Heart right ventricle (tissue), 16 donors: Measurements from ENCODE around the gene PCSK2. TPM values are rescaled to one million over a fixed set of nuclear protein-coding genes. Genes with fewer than 3 reads are reported as not detected.

Source experiments
- ATAC-seq, 8 donors: fragments of 200-7000 bp; cut with Tn5 transposase; one replicate each; pipeline ENCODE4 v1.9.1; 2020; ENCODE audit warnings: mild to moderate bottlenecking in 8 of 8, moderate library complexity in 8 of 8, moderate number of reproducible peaks in 1 of 8
- DNase-seq, 2 donors: peaks; one replicate each; pipeline ENCODE4 v3.0.0-alpha.2; 2020
- H3K27ac ChIP-seq, 10 donors: fragments of 200-600 bp; sonication (generic) in 2 of 10; one replicate each; pipeline versions ENCODE4 v1.5.0 to v1.8.0; 2020 to 2022; ENCODE audit warnings: mild to moderate bottlenecking in 3 of 10
- H3K27me3 ChIP-seq, 7 donors: fragments of 200-600 bp; one replicate each; pipeline ENCODE4 v1.8.0; 2021 to 2022; ENCODE audit warnings: mild to moderate bottlenecking in 2 of 7
- H3K36me3 ChIP-seq, 9 donors: fragments of 200-600 bp; sonication (generic) in 1 of 9; one replicate each; pipeline versions ENCODE4 v1.5.0 to v1.8.0; 2020 to 2022; ENCODE audit warnings: mild to moderate bottlenecking in 2 of 9
- H3K4me1 ChIP-seq, 9 donors: fragments of 200-600 bp; sonication (generic) in 1 of 9; one replicate each; pipeline versions ENCODE4 v1.5.0 to v1.8.0; 2020 to 2022; ENCODE audit warnings: mild to moderate bottlenecking in 4 of 9
- H3K4me3 ChIP-seq, 10 donors: fragments of 200-600 bp; sonication (generic) in 2 of 10; one replicate each; pipeline versions ENCODE4 v1.5.0 to v1.8.0; 2020 to 2022; ENCODE audit warnings: mild to moderate bottlenecking in 7 of 10, moderate library complexity in 2 of 10
- H3K9me3 ChIP-seq, 11 donors: fragments of 200-600 bp in 10 of 11; sonication (generic) in 2 of 11; one replicate each; pipeline versions ENCODE4 v1.5.0 to v1.8.0; 2013 to 2022; ENCODE audit warnings: mild to moderate bottlenecking in 2 of 11, control low read depth in 1 of 11, moderate library complexity in 1 of 11
- CTCF ChIP-seq, 9 donors: fragments of 200-600 bp; sonication (generic) in 2 of 9; IDR thresholded peaks; one replicate each; pipeline versions ENCODE4 v1.5.0 to v1.8.0; 2021 to 2022; ENCODE audit warnings: antibody characterized with exemption in 9 of 9, mild to moderate bottlenecking in 5 of 9, moderate library complexity in 1 of 9
- WGBS, 2 donors: extraction: QIAGEN DNeasy Blood & Tissue Kit; methylation state at CpG; one replicate each; pipeline ENCODE4 v1.1.7; 2013; ENCODE audit warnings: inconsistent platforms in 1 of 2; 5-methylcytosine and 5-hydroxymethylcytosine counted together
- intact Hi-C, 10 donors: fragments of 100-400 bp; cut with DNase I; formaldehyde crosslinking; loops; one replicate each; pipeline versions ENCODE4 v1.11.1 to v1.14.2; 2022
- polyA plus RNA-seq, 2 donors: library from polyadenylated mRNA; stranded (reverse); fragments of 200-250 nt; gene quantifications; one replicate each; pipeline ENCODE4 v1.2.3, GENCODE V29; 2013
- total RNA-seq, 10 donors: library from RNA; stranded (reverse); fragmentation: NEBNext Ultra II Directional in 3 of 10; extraction: Animal tissue kit (Norgen Biotek cat#: 25700) in 3 of 10; gene quantifications; one replicate each; pipeline versions ENCODE4 v1.2.1 to v1.2.4, GENCODE V29; 2021 to 2023
- donor health status: Arrhythmogenic right ventricular cardiomyopathy.
- donor health status: ischemic (EF 13 %, LVEDD 7.1; RV severe dilation, severe dysfunction).
- donor health status: healthy with polysubstance abuse.
- donor health status: DM: no; HTN: yes; CAD: no.
- donor health status: DM: no; HTN: no; CAD: no.
- donor health status: ischemic (EF 25% LVEDD 6.9; RV normal size, moderate dysfunction).
- donor health status: ischemic (EF 25% LVEDD 5.7; RV mildly dilated, moderate dysfunction).
- donor health status: healthy.
- donor health status: DM: yes; HTN: yes; CAD: no.
- donor health status: Ischemic cardiomyopathy.
- donor health status: ischemic (EF 35%, LVEDD 5.7; RV mildly dilated, moderate dysfunction).
- donor health status: nonischemic (EF 11% LVEDD 7.7; RV severe dilation, severe dysfunction).
- donor health status: DM: yes; HTN: yes; CAD: no.
- donor health status: PGD.
- donor health status: ischemic (EF 29% LVEDD 5.4; RV normal size, mild dysfunction).
- donor health status: nonischemic (EF 23%, LVEDD 6.1; RV moderate dilation, normal function).

The PCSK2 gene
- total and polyA plus RNA-seq, 12 donors: 0.09 to 1.4 (median 0.66) TPM; not detected in 1

- intact Hi-C loops: no loop called here
- ATAC-seq (no peak), DNase-seq (no peak)
- 72 to 77% methylated on average over 1 of the region's 1 CpG for WGBS, 2 donors
- Histone ChIP-seq H3K27me3 (peaks cover 0 to 6% (median 0%) of the 10 kb centered on the region in 7 donors), H3K9me3 (peaks cover 0 to 7% (median 0%) of the 10 kb centered on the region in 11 donors), H3K4me3 (no peak overlapping the region), H3K4me1 (no peaks in the 10 kb centered on the region), H3K36me3 (no peaks in the 10 kb centered on the region), H3K27ac (no peak overlapping the region)
- no peak for TF ChIP-seq CTCF (IDR thresholded peaks at IDR 0.05)
Measured at GRCh38 chr20:17343091-17343490, 116.3 kb downstream of the PCSK2 start.

- WGBS, 2 donors: 43 to 50% methylated on average over 13 of the region's 13 CpGs
- intact Hi-C loops: no loop called here
Measured at GRCh38 chr20:17343656-17344452, 117.0 kb downstream of the PCSK2 start.

GRCh38 chr20:17344790-17345189 is 118.0 kb downstream of the PCSK2 start:
- no peak for ATAC-seq
- Histone ChIP-seq H3K4me1 (no peaks in the 10 kb centered on the region), H3K36me3 (no peaks in the 10 kb centered on the region), H3K27me3 (peaks cover 0 to 6% (median 0%) of the 10 kb centered on the region in 7 donors), H3K27ac (no peak overlapping the region), H3K9me3 (peaks cover 0 to 7% (median 0%) of the 10 kb centered on the region in 11 donors), H3K4me3 (no peak overlapping the region)
- 69 to 79% methylated on average over 2 of the region's 2 CpGs for WGBS, 2 donors
- intact Hi-C loops: no loop called here
- no peak for DNase-seq
- no peak for TF ChIP-seq CTCF (IDR thresholded peaks at IDR 0.05)

More at GRCh38 chr20:17343656-17344452, 117.0 kb downstream of the PCSK2 start:
- peaks cover 0 to 6% (median 0%) of the 10 kb centered on the region in 7 donors for H3K27me3 ChIP-seq
- no peaks in the 10 kb centered on the region for H3K4me1 ChIP-seq
- H3K9me3 ChIP-seq: peaks cover 0 to 7% (median 0%) of the 10 kb centered on the region in 11 donors
- no peak overlapping the region for H3K27ac ChIP-seq
- peak in 1 of 8 donors; percentile 25 for ATAC-seq
- TF ChIP-seq CTCF (IDR thresholded peaks at IDR 0.05): no peak
- H3K36me3 ChIP-seq: no peaks in the 10 kb centered on the region
- no peak overlapping the region for H3K4me3 ChIP-seq
- no peak for DNase-seq

- ATAC-seq (no peak), DNase-seq (no peak)
- Histone ChIP-seq H3K4me3 (no peak overlapping the region), H3K27me3 (peaks cover 0 to 6% (median 0%) of the 10 kb centered on the region in 7 donors), H3K27ac (no peak overlapping the region), H3K36me3 (no peaks in the 10 kb centered on the region), H3K9me3 (peaks cover 0 to 6% (median 0%) of the 10 kb centered on the region in 11 donors), H3K4me1 (no peaks in the 10 kb centered on the region)
- intact Hi-C loops: no loop called here
- 64 to 70% methylated on average over 2 of the region's 2 CpGs for WGBS, 2 donors
- no peak for TF ChIP-seq CTCF (IDR thresholded peaks at IDR 0.05)
Measured at GRCh38 chr20:17345321-17345720, 118.5 kb downstream of the PCSK2 start.
